Superior temporal gyrus (tissue), 1 donor: ENCODE results near the gene TNNT3.

Experiments used
- DNase-seq: peaks from one replicate; pipeline ENCODE4 v3.0.0-alpha.2; 2016; ENCODE audit errors: extremely low spot score

The TNNT3 gene

GRCh38 chr11:1953489-1954266 lies 34.2 kb downstream of the TNNT3 start:
- no peak for DNase-seq

DNA sequence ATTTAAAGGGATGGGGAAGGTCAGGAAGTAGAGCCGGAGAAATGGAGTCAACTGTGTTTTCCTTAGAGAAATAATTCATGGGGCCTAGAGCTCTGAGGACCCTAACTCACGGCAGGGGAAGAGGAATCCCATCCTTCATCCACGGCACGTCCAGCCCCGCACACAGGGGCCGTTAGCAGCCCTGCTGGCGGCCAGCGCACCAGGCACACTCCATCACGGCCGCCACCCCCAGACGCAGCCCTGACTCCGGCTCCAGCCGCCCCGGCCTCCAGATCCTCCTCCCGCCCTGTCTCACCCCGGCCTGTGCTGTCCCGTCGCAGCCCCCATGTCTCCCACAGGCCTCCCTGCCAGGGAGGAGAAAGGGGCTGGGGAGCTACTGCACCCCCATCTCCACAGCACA lies 38.9 kb downstream of the TNNT3 start:
- no peak for DNase-seq

DNA sequence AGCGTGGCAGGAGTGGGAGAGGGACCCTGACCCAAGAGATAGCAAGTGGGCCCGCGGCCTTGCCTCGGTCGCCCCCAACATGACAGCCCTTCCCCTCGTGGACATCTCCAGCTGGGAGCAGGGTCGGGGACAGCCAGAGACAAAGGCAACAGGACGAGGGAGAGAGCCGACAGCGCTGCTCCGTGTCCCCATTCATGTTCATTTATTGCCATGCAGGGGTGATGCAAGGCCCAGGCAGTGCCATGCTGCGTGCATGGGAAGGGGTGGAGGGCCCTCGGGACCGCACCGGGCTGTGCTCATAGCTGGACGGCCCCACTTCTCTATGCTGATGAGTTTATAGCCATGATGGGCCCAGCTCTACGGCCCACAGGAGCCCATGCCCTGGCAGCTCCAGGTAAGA lies 40.3 kb downstream of the TNNT3 start:
- no peak for DNase-seq

DNA sequence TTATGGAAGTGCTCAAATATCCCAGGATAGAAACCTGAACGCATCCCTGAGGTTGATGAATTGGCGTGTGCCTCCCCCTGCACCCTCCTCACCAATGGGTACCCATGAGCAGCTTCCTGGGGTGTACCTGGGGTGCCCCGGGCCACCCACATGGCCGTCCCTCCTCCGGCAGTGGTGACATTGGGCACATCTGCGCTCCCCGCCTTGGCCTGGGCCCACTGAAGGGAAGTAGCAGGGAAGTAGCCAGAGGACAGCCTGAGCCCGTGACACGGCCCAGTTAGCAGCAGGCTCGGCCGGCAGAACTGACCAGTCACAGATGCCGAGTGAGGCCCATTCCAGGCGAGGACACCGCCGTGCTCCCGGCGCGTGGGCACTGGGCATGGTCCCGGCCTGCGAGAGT lies 44.4 kb downstream of the TNNT3 start:
- DNase-seq, result no peak

DNA sequence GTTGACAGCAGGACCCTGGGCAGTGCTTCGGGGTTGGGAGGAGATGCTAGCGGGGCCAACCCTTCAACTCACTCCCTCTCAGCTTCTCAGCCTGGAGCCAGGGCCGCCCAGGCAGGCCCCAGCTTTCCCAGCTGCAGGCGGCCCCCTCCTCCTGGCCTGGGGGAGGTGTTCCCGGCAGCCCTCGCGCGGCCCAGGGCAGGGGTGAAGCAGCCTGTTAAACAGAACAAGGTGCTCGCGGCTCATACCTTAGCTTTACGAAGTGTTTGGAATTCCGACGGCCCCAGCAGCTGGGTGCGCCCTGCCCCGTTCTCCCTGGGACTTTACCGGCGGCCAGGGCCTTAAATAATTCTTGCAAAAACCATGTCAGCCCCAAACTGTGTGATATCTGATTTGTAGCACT lies 44.8 kb downstream of the TNNT3 start:
- DNase-seq, result no peak

DNA sequence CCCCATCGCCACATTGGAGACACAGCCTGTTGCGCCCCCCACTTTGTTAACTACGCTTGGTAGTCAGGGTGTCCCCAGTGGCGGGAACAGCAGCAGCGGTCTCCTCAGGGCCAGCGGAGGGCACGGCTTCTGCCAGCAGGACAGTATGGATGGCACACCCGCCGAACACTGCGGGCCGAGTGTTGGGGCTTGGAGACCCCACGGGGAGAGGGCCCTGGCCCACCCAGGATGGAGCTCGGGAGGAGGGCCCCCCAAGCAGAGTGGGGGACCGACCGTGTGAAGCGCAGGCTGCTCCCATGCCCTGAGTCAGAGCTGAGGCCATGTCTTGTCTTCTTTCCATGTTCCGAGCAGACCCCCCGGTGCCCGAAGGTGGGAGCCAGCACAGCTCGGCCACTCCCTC lies 45.5 kb downstream of the TNNT3 start:
- no peak for DNase-seq

GRCh38 chr11:1966531-1966930 lies 47.0 kb downstream of the TNNT3 start:
- DNase-seq, result no peak

- no peak for DNase-seq
Observed at GRCh38 chr11:1967641-1968225, 48.2 kb downstream of the TNNT3 start.

DNA sequence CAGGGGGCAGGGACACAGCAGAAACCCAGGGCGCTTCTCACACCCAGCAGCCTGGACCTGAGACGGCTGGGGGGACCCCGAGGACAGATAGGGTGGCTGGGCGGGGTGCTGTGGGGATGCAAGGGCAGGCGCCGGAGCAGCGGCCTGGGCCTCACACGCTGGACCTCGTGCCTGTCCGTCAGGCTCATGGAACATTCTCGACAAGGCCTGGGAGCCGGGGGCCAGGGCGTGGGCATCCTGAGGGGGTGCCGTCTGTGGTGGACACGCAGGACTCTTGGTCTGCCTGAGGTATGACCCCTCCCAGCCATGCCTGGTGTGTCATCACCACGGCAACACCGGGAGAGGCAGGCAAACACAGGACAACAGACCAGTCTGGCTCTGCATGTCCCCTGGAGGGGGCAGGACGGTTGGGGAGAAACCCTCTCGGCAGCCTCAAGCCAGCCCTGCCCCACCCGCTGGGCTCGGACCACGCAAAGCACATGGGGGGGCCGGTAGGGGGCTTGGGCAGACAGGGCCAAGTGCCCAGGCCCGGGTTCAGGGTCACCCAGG lies 49.0 kb downstream of the TNNT3 start:
- no peak for DNase-seq

DNA sequence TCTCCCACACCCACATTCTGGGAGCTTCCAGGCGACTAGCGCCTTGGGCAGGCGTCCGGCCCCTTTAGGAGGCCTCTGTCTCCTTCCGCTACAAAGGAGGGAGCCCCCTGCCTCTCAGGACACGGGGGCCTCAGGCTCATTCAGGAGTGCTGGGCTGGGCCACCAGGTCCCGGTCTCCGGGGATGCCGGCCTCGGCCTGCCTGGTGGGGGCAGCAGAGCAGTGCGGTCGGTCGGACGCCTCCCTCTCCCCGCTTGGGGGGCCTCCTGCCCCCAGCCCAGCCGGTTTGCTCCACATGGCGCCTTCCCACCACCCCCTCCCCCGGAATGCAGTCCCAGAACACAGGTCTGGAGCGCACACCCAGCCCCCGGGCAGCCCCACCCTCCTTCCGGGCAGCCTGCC lies 49.5 kb downstream of the TNNT3 start:
- no peak for DNase-seq

- no peak for DNase-seq
Observed at GRCh38 chr11:1969776-1970175, 50.3 kb downstream of the TNNT3 start.

- DNase-seq, result no peak
Observed at GRCh38 chr11:1970956-1971355, 51.5 kb downstream of the TNNT3 start.

- DNase-seq, result no peak
Observed at GRCh38 chr11:1975185-1975584, 55.7 kb downstream of the TNNT3 start.

- no peak for DNase-seq
Observed at GRCh38 chr11:1978720-1979473, 59.4 kb downstream of the TNNT3 start.

- no peak for DNase-seq
Observed at GRCh38 chr11:1979607-1980006, 60.1 kb downstream of the TNNT3 start.

- DNase-seq, result no peak
Observed at GRCh38 chr11:1982873-1983600, 63.5 kb downstream of the TNNT3 start.

DNA sequence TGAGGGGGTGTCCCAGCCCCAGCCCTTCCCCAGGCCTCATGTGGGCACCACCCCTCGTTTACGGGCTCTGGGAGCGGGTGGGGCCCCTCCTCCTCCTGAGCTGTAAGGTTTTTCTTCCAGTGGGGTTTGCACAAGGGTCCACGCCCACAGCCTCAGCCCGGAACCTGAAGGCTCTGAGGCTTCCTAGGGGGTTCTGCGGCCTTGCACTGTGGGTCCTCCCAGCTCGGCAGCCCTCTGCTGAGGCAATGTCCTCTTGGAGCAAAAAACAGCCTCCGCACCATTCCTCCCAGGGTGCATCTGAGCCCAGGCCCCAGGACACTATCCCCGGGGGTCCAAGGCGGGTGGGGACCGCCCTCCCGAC lies 64.1 kb downstream of the TNNT3 start:
- DNase-seq, result no peak

GRCh38 chr11:1987024-1987423 lies 67.5 kb downstream of the TNNT3 start:
- DNase-seq, result no peak

DNA sequence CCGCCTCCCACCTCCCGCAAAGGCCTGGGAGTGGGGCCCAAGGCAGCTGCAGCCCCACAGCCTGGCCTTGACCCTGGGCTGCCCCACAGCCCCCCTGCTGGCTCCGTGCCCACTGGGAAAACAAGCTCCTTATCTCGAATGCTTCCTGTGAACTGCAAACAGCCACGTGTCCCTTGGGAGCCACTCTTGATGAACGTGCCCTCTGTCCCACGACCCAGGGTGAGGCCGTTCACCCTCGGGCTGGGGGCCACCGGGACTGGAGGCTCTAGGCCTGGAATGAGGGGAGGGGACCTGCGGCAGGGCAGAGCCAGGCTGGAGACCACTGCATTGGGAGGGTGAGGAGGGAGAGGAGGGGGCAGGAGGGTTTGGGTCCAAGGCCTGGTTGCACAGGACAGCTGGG lies 68.7 kb downstream of the TNNT3 start:
- no peak for DNase-seq
